Measurements from ENCODE around the gene KCNH1.
"Not testable (repeated sequence)": the region's sequence is repeated elsewhere in the genome, so short reads cannot be mapped to it uniquely, and the experiment has no call there.

Gene KCNH1

DNA sequence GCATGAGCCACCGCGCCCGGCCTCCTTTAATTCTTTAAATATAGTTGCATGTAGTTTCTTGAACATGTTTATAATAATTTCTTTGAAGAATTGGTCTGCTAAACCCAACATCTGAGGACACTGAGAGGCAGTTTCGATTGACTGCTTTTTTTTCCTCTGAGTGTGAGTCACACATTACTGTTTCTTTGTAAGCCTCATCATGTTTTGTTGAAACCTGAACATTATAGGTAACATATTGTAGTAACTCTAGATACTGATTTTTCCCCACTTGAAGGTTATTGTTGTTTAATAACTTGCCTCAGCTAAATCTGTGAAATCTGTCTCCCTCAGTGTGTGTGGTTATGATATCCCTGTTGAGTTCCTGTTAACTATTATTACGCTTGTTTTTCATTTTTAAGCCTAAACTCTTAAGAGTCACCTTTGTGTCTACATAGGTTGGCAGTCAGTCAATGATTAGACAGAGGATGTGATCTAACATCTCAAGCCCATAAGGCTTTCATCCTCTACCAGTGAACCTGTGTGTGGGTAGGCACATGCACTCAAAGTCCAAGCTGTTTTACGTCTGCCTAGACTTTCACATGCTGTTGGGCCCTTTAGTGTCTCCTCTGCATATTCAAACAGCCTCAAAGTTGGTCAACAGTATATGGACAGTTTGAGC lies 155.5 kb downstream of the KCNH1 start:
- Histone ChIP-seq H3K27me3 (ENCODE audit: control insufficient read depth in 2 of 2, insufficient read depth in 2 of 2, low read length in 2 of 2) (no peaks in the 10 kb centered on the region), H3K9ac (ENCODE audit: low read depth in 1 of 2, low read length in 2 of 2) (no peak overlapping the region), H3K9me3 (ENCODE audit: control insufficient read depth in 2 of 2, low read length in 2 of 2) (no peaks in the 10 kb centered on the region), H3K27ac (ENCODE audit: low read depth in 2 of 2, low read length in 2 of 2) (no peak overlapping the region), H3K4me1 (ENCODE audit: control insufficient read depth in 2 of 2, insufficient read depth in 2 of 2, low read length in 2 of 2) (no peaks in the 10 kb centered on the region), H3K4me3 (ENCODE audit: low read length in 2 of 2) (no peak overlapping the region), H3K36me3 (ENCODE audit: control insufficient read depth in 2 of 2, insufficient read depth in 2 of 2, low read length in 2 of 2) (no peaks in the 10 kb centered on the region)

DNA sequence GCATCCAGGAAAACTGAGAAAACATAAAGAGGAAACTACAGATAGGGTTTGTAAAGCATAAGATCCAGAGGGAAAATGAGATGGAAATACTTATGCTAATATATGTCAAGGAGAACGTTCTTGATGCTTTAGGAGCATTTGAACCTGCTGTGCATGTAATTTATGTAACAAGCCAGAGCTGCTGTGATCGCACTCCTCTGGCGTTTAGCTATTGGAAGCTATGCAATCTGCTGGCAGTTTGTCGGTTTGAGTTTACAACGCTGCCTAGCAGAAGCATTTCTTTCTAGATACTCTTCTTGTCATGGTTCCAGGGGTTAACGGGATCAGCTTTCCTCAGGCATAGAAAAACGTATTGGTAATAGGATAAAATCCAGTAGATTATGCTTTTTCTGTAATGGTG lies 182.7 kb downstream of the KCNH1 start:
- H3K9me3 ChIP-seq (ENCODE audit: control insufficient read depth in 2 of 2, low read length in 2 of 2): no peaks in the 10 kb centered on the region
- H3K4me3 ChIP-seq (ENCODE audit: low read length in 2 of 2): no peak overlapping the region
- no peak overlapping the region for H3K9ac ChIP-seq (ENCODE audit: low read depth in 1 of 2, low read length in 2 of 2)
- no peaks in the 10 kb centered on the region for H3K27me3 ChIP-seq (ENCODE audit: control insufficient read depth in 2 of 2, insufficient read depth in 2 of 2, low read length in 2 of 2)
- no peak overlapping the region for H3K27ac ChIP-seq (ENCODE audit: low read depth in 2 of 2, low read length in 2 of 2)
- no peaks in the 10 kb centered on the region for H3K36me3 ChIP-seq (ENCODE audit: control insufficient read depth in 2 of 2, insufficient read depth in 2 of 2, low read length in 2 of 2)
- no peaks in the 10 kb centered on the region for H3K4me1 ChIP-seq (ENCODE audit: control insufficient read depth in 2 of 2, insufficient read depth in 2 of 2, low read length in 2 of 2)

DNA sequence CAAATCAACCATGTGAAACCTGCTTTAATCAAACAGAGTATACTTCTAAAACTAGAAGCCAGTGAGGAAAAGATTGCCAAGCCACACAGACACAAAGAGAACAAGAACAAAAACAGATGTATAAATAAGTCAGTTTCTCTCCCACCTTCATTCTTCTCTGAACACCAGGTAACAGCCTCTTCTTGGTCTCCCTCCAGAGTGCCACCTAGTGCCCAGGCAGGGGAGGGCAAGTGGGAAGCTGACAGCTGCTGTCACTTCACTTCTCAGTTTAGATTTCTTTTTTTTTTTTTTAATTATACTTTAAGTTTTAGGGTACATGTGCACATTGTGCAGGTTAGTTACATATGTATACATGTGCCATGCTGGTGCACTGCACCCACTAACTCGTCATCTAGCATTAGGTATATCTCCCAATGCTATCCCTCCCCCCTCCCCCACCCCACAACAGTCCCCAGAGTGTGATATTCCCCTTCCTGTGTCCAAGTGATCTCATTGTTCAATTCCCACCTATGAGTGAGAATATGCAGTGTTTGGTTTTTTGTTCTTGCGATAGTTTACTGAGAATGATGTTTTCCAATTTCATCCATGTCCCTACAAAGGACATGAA lies 183.9 kb downstream of the KCNH1 start:
- H3K27ac ChIP-seq (ENCODE audit: low read depth in 2 of 2, low read length in 2 of 2); H3K4me3 ChIP-seq (ENCODE audit: low read length in 2 of 2); H3K9ac ChIP-seq (ENCODE audit: low read depth in 1 of 2, low read length in 2 of 2); H3K4me1 ChIP-seq (ENCODE audit: control insufficient read depth in 2 of 2, insufficient read depth in 2 of 2, low read length in 2 of 2); H3K36me3 ChIP-seq (ENCODE audit: control insufficient read depth in 2 of 2, insufficient read depth in 2 of 2, low read length in 2 of 2); H3K27me3 ChIP-seq (ENCODE audit: control insufficient read depth in 2 of 2, insufficient read depth in 2 of 2, low read length in 2 of 2); H3K9me3 ChIP-seq (ENCODE audit: control insufficient read depth in 2 of 2, low read length in 2 of 2): not testable (repeated sequence)

DNA sequence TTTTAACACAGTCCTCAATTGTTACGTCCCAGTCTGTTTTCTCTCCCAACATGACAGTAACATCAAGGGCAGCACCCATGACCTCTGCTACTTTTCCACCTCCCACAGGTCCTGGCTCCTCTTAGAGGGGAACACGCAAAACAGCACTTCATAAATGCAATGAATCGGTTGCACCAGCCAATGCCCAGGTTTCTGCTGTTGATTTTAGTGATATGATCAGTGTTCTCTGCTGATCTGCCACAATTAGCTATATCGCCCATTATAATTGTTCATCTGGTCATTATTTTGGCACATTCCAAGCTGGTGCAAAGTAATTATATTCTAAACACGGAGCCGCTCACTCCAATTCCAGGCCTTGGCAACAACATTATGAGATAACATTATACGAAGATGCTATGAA lies 184.5 kb downstream of the KCNH1 start:
- Histone ChIP-seq H3K4me3 (ENCODE audit: low read length in 2 of 2) (no peak overlapping the region), H3K36me3 (ENCODE audit: control insufficient read depth in 2 of 2, insufficient read depth in 2 of 2, low read length in 2 of 2) (no peaks in the 10 kb centered on the region), H3K9me3 (ENCODE audit: control insufficient read depth in 2 of 2, low read length in 2 of 2) (no peaks in the 10 kb centered on the region), H3K4me1 (ENCODE audit: control insufficient read depth in 2 of 2, insufficient read depth in 2 of 2, low read length in 2 of 2) (no peaks in the 10 kb centered on the region), H3K9ac (ENCODE audit: low read depth in 1 of 2, low read length in 2 of 2) (no peak overlapping the region), H3K27ac (ENCODE audit: low read depth in 2 of 2, low read length in 2 of 2) (no peak overlapping the region), H3K27me3 (ENCODE audit: control insufficient read depth in 2 of 2, insufficient read depth in 2 of 2, low read length in 2 of 2) (no peaks in the 10 kb centered on the region)

DNA sequence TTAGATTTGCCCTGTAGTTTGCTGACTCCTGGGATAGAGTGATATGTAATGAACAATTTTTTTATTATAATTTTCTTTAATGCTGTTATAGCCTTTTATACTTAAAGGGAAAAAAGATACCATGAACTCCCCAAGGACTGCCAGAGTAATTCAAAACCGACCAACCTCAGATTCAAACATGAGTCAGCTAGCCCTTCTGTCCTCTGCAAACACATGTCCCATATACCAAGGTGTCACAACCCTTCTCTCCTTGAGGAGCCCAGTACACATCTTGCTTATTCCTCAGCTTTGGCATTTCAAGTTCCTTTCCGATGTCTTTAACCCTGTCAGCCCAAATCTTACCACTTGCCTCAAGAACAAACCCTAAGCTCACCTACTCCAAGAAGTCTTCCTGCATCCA lies 184.9 kb downstream of the KCNH1 start:
- H3K27ac ChIP-seq (ENCODE audit: low read depth in 2 of 2, low read length in 2 of 2): no peak overlapping the region

DNA sequence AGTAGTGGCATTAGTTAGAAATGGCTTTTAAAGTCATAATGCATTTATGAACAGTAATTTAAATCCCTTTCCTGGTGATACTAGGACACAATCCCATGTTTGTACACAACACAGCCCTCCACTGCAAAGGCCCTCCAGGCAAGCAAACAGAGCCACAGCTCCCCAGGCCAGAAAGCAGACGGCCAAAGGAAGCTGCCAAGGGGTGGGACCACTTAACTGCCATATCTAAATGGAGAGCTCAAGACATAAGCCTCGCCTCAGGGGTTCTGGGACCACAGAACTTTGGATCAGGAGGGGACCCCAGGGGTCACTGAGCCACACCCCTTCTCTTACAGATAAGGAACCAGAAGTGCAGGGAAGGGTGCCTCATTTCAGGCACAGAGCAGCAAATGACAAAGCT lies 189.7 kb downstream of the KCNH1 start:
- Histone ChIP-seq H3K27me3 (ENCODE audit: control insufficient read depth in 2 of 2, insufficient read depth in 2 of 2, low read length in 2 of 2) (no peaks in the 10 kb centered on the region), H3K9ac (ENCODE audit: low read depth in 1 of 2, low read length in 2 of 2) (no peak overlapping the region), H3K4me1 (ENCODE audit: control insufficient read depth in 2 of 2, insufficient read depth in 2 of 2, low read length in 2 of 2) (no peaks in the 10 kb centered on the region), H3K4me3 (ENCODE audit: low read length in 2 of 2) (no peak overlapping the region), H3K36me3 (ENCODE audit: control insufficient read depth in 2 of 2, insufficient read depth in 2 of 2, low read length in 2 of 2) (no peaks in the 10 kb centered on the region), H3K27ac (ENCODE audit: low read depth in 2 of 2, low read length in 2 of 2) (no peak overlapping the region), H3K9me3 (ENCODE audit: control insufficient read depth in 2 of 2, low read length in 2 of 2) (no peaks in the 10 kb centered on the region)

More for the DNA sequence above, 184.9 kb downstream of the KCNH1 start:
- Histone ChIP-seq H3K9ac (ENCODE audit: low read depth in 1 of 2, low read length in 2 of 2) (no peak overlapping the region), H3K36me3 (ENCODE audit: control insufficient read depth in 2 of 2, insufficient read depth in 2 of 2, low read length in 2 of 2) (no peaks in the 10 kb centered on the region), H3K4me3 (ENCODE audit: low read length in 2 of 2) (no peak overlapping the region), H3K4me1 (ENCODE audit: control insufficient read depth in 2 of 2, insufficient read depth in 2 of 2, low read length in 2 of 2) (no peaks in the 10 kb centered on the region), H3K27me3 (ENCODE audit: control insufficient read depth in 2 of 2, insufficient read depth in 2 of 2, low read length in 2 of 2) (no peaks in the 10 kb centered on the region), H3K9me3 (ENCODE audit: control insufficient read depth in 2 of 2, low read length in 2 of 2) (no peaks in the 10 kb centered on the region)

DNA sequence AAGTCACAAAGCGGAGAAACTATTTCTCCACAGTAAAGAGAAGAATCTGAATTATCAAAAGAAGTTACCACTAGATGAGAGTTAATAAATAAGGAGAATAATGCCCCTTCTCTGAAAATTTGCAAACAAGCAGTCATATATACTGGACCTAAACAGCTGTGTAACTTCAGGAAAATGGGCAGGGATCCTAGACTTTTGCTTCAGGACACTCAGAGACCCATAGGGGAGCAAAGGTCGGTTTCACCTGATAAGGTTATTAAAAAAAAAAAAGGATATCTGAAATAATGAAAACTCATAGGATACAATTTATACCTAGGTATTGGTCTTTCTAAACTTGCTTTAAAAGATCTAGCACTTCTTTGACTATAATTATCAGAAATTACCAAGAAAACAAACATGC lies 191.4 kb downstream of the KCNH1 start:
- no peaks in the 10 kb centered on the region for H3K27me3 ChIP-seq (ENCODE audit: control insufficient read depth in 2 of 2, insufficient read depth in 2 of 2, low read length in 2 of 2)
- no peak overlapping the region for H3K4me3 ChIP-seq (ENCODE audit: low read length in 2 of 2)
- no peaks in the 10 kb centered on the region for H3K36me3 ChIP-seq (ENCODE audit: control insufficient read depth in 2 of 2, insufficient read depth in 2 of 2, low read length in 2 of 2)
- no peaks in the 10 kb centered on the region for H3K9me3 ChIP-seq (ENCODE audit: control insufficient read depth in 2 of 2, low read length in 2 of 2)
- no peak overlapping the region for H3K27ac ChIP-seq (ENCODE audit: low read depth in 2 of 2, low read length in 2 of 2)
- no peak overlapping the region for H3K9ac ChIP-seq (ENCODE audit: low read depth in 1 of 2, low read length in 2 of 2)
- H3K4me1 ChIP-seq (ENCODE audit: control insufficient read depth in 2 of 2, insufficient read depth in 2 of 2, low read length in 2 of 2): no peaks in the 10 kb centered on the region

DNA sequence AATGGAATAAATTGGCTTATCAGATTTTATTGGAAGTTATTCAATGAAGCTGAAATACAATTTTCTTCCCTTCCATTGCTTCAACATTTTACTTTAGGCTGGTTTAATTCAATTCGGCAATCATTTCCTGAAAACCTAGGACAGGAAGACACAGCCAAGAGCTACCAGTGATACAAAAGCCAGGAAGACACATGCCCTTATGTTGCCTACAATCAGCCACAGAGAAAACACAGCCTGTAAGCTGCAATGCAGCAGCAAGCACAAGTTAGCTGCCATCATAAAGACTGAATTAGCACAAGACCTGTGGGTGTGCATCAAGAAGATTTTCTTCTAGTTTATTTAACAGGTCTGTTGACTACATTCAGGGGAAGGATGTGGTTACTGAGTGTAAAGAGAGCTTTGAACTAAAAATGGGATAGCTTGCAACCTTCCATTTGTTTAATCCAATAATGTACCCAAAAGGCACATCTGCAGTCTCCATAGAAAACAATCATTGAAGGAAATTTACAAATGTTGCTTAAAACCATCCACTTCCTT lies 193.8 kb downstream of the KCNH1 start:
- Histone ChIP-seq H3K27me3 (ENCODE audit: control insufficient read depth in 2 of 2, insufficient read depth in 2 of 2, low read length in 2 of 2) (no peaks in the 10 kb centered on the region), H3K36me3 (ENCODE audit: control insufficient read depth in 2 of 2, insufficient read depth in 2 of 2, low read length in 2 of 2) (no peaks in the 10 kb centered on the region), H3K9ac (ENCODE audit: low read depth in 1 of 2, low read length in 2 of 2) (no peak overlapping the region), H3K27ac (ENCODE audit: low read depth in 2 of 2, low read length in 2 of 2) (no peak overlapping the region), H3K4me3 (ENCODE audit: low read length in 2 of 2) (no peak overlapping the region), H3K4me1 (ENCODE audit: control insufficient read depth in 2 of 2, insufficient read depth in 2 of 2, low read length in 2 of 2) (no peaks in the 10 kb centered on the region), H3K9me3 (ENCODE audit: control insufficient read depth in 2 of 2, low read length in 2 of 2) (no peaks in the 10 kb centered on the region)

DNA sequence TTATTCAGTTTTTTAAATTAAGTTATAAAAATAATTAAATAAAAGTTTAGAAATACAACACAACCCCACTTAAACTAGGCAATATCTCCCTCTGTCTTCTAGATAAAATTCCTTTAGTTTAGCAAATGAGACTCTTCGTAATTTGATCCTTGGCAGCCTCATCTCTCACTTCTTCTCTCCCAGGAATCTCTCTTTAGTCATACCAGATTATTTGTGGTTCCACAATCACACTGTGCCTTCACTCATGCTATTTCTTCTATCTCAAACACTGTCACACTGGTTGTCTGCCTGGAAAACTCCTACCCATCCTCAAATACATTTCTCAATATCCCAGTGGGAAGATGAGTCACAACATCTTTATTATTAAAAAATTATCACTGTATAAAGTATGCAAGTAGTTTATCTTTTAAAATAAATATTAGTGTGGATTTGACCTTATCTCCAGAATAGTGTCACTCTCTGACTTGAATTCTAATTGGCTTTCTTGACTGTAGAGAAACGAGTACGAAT lies 195.5 kb downstream of the KCNH1 start:
- no peaks in the 10 kb centered on the region for H3K27me3 ChIP-seq (ENCODE audit: control insufficient read depth in 2 of 2, insufficient read depth in 2 of 2, low read length in 2 of 2)
- H3K9me3 ChIP-seq (ENCODE audit: control insufficient read depth in 2 of 2, low read length in 2 of 2): no peaks in the 10 kb centered on the region
- H3K4me1 ChIP-seq (ENCODE audit: control insufficient read depth in 2 of 2, insufficient read depth in 2 of 2, low read length in 2 of 2): no peaks in the 10 kb centered on the region
- H3K27ac ChIP-seq (ENCODE audit: low read depth in 2 of 2, low read length in 2 of 2): no peak overlapping the region
- H3K4me3 ChIP-seq (ENCODE audit: low read length in 2 of 2): no peak overlapping the region
- no peak overlapping the region for H3K9ac ChIP-seq (ENCODE audit: low read depth in 1 of 2, low read length in 2 of 2)
- no peaks in the 10 kb centered on the region for H3K36me3 ChIP-seq (ENCODE audit: control insufficient read depth in 2 of 2, insufficient read depth in 2 of 2, low read length in 2 of 2)

DNA sequence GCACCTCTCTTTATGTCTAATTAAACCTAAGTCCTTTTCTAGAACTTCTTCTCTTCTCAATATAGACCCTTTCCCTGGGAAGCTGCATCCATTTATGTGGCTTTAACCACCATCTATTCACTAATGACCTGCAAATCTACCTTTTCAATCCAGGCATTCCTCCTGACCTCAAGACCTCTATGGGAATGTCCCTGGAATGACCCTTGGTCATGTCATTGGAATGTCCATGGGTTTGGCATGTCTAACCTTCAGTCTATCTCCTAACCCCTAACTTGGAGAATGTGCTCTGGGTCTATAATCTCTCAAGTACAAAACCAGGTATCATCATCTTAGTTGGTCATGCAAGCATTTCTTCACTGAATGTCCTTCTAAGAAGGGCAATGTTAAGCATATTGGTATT lies 196.1 kb downstream of the KCNH1 start:
- no peaks in the 10 kb centered on the region for H3K4me1 ChIP-seq (ENCODE audit: control insufficient read depth in 2 of 2, insufficient read depth in 2 of 2, low read length in 2 of 2)
- H3K9ac ChIP-seq (ENCODE audit: low read depth in 1 of 2, low read length in 2 of 2): no peak overlapping the region
- H3K27ac ChIP-seq (ENCODE audit: low read depth in 2 of 2, low read length in 2 of 2): no peak overlapping the region
- no peaks in the 10 kb centered on the region for H3K9me3 ChIP-seq (ENCODE audit: control insufficient read depth in 2 of 2, low read length in 2 of 2)
- no peaks in the 10 kb centered on the region for H3K36me3 ChIP-seq (ENCODE audit: control insufficient read depth in 2 of 2, insufficient read depth in 2 of 2, low read length in 2 of 2)
- no peaks in the 10 kb centered on the region for H3K27me3 ChIP-seq (ENCODE audit: control insufficient read depth in 2 of 2, insufficient read depth in 2 of 2, low read length in 2 of 2)
- H3K4me3 ChIP-seq (ENCODE audit: low read length in 2 of 2): no peak overlapping the region

All from mucosa of rectum (tissue), 2 donors.